Subcutaneous adipose tissue (tissue), 4 donors: ENCODE data around the gene AGBL4. TPM values are rescaled to one million over a fixed set of nuclear protein-coding genes. Genes with fewer than 3 reads are reported as not detected.

Experiments used
- CTCF ChIP-seq: fragments of 450-650 bp; IDR thresholded peaks from one replicate; pipeline ENCODE4 v1.5.1; 2016; ENCODE audit warnings: low read depth, mild to moderate bottlenecking, control low read depth, antibody characterized with exemption, moderate library complexity
- total RNA-seq, 4 donors: library from RNA; depleted of rRNA; stranded (reverse); fragments of >200 nt; gene quantifications; one replicate each; pipeline ENCODE4 v1.1.0, GENCODE V29; 2016

AGBL4 gene
- total RNA-seq, 4 donors from 2014 or later: 0.16 to 3.6 (median 0.59) TPM

GRCh38 chr1:48540587-48540986 lies 1483.2 kb downstream of the AGBL4 start:
- no peak for TF ChIP-seq CTCF

GRCh38 chr1:48536477-48536876 lies 1487.3 kb downstream of the AGBL4 start:
- TF ChIP-seq CTCF: no peak

GRCh38 chr1:48532976-48533375 lies 1490.8 kb downstream of the AGBL4 start:
- TF ChIP-seq CTCF: no peak

- TF ChIP-seq CTCF: no peak
These were observed 1492.9 kb downstream of the AGBL4 start for GRCh38 chr1:48530727-48531351.

- no peak for TF ChIP-seq CTCF
These were observed 1496.7 kb downstream of the AGBL4 start for GRCh38 chr1:48527051-48527450.

- no peak for TF ChIP-seq CTCF
These were observed 1497.6 kb downstream of the AGBL4 start for GRCh38 chr1:48526008-48526710.

GRCh38 chr1:48524892-48525467 lies 1498.8 kb downstream of the AGBL4 start:
- TF ChIP-seq CTCF: no peak
